ENCODE data around the gene DGLUCY.

The DGLUCY gene

DNA sequence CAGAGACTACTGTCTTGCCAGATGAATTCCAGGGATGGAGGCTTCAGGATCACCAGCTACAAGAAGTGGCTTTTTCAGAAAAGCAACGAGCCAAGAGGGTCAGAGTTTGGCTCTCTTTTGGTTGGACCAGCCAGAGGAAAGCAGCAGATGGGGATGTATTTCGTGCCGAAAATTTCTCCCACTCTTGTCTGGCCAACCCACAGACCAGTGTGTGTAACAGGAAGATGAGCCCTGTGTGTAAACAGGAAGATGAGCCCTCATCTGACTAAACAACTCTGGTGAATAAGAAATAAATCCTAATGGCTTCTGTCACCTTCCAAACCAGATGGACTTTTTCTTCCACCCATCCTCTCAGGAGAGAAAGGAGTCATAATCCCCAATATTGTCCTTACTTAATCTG lies 117.6 kb downstream of the DGLUCY start:
- no peak overlapping the region for H2AFZ ChIP-seq (ENCODE audit: low read depth)
- H3K27ac ChIP-seq: no peak overlapping the region
- H3K4me1 ChIP-seq (ENCODE audit: low read depth, poor library complexity, severe bottlenecking): peaks cover 29% of the 10 kb centered on the region
- H4K20me1 ChIP-seq (ENCODE audit: insufficient read depth): no peaks in the 10 kb centered on the region
- H3K27me3 ChIP-seq (ENCODE audit: insufficient read depth, low read depth): no peaks in the 10 kb centered on the region
- H3K4me3 ChIP-seq (IDR thresholded peaks at IDR 0.05; ENCODE audit: insufficient read depth, low read depth, low read length): no peak overlapping the region
- no peaks in the 10 kb centered on the region for H3K36me3 ChIP-seq (ENCODE audit: insufficient read depth)
- TF ChIP-seq, protein P1, sequence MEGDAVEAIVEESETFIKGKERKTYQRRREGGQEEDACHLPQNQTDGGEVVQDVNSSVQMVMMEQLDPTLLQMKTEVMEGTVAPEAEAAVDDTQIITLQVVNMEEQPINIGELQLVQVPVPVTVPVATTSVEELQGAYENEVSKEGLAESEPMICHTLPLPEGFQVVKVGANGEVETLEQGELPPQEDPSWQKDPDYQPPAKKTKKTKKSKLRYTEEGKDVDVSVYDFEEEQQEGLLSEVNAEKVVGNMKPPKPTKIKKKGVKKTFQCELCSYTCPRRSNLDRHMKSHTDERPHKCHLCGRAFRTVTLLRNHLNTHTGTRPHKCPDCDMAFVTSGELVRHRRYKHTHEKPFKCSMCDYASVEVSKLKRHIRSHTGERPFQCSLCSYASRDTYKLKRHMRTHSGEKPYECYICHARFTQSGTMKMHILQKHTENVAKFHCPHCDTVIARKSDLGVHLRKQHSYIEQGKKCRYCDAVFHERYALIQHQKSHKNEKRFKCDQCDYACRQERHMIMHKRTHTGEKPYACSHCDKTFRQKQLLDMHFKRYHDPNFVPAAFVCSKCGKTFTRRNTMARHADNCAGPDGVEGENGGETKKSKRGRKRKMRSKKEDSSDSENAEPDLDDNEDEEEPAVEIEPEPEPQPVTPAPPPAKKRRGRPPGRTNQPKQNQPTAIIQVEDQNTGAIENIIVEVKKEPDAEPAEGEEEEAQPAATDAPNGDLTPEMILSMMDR (conservative IDR thresholded peaks at IDR 0.05; ENCODE audit: low read depth, low read length): no peak
- H3K9ac ChIP-seq: no peak overlapping the region
- no peak overlapping the region for H3K4me2 ChIP-seq
- no peaks in the 10 kb centered on the region for H3K79me2 ChIP-seq (ENCODE audit: insufficient read depth, low read depth)

DNA sequence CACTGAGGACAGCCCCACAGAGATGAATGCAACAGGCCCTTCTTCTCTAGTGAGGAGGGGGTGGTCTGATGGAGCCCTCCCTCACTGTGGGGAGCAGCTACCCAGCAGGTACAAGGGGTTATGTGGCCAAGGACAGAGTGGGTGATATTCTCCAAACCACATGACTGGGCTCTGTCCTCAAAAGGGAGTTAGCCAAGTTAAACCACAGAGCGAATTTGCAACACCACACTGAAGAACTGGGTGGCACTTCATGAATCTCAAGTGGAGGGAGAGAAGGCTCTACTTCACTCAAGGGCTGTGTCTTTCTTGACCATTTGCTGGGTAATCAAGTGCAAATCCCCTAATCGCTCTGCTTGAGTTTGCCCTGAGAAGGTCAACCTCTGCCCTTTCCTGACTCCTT lies 118.2 kb downstream of the DGLUCY start:
- no peaks in the 10 kb centered on the region for H3K79me2 ChIP-seq (ENCODE audit: insufficient read depth, low read depth)
- no peak overlapping the region for H3K9ac ChIP-seq
- H3K27me3 ChIP-seq (ENCODE audit: insufficient read depth, low read depth): no peaks in the 10 kb centered on the region
- H4K20me1 ChIP-seq (ENCODE audit: insufficient read depth): no peaks in the 10 kb centered on the region
- no peak overlapping the region for H3K27ac ChIP-seq
- TF ChIP-seq, protein P1 (conservative IDR thresholded peaks at IDR 0.05; ENCODE audit: low read depth, low read length): no peak
- no peaks in the 10 kb centered on the region for H3K36me3 ChIP-seq (ENCODE audit: insufficient read depth)
- no peak overlapping the region for H3K4me2 ChIP-seq
- no peak overlapping the region for H3K4me3 ChIP-seq (IDR thresholded peaks at IDR 0.05; ENCODE audit: insufficient read depth, low read depth, low read length)
- no peak overlapping the region for H2AFZ ChIP-seq (ENCODE audit: low read depth)
- peaks cover 29% of the 10 kb centered on the region for H3K4me1 ChIP-seq (ENCODE audit: low read depth, poor library complexity, severe bottlenecking)

DNA sequence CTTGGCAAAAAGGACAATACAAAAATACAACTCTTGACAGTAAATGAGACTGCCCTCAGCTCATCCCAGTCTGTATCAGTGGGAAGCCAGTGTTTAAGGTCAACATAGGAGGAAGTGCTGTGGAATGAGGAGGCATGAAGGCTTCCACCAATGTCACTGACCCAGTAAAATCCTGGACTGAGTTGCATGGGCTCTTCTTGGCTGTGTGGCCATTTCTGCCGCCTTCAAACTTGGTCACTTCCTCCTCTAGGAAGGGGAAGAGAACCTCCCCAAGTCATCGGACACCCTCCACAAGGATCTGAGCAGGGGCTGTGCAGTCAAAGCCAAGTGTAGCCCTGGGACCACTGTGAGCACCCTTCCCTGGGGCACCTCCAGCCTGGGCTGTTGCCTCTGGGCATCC lies 118.7 kb downstream of the DGLUCY start:
- H3K27me3 ChIP-seq (ENCODE audit: insufficient read depth, low read depth): no peaks in the 10 kb centered on the region
- H3K9ac ChIP-seq: no peak overlapping the region
- H2AFZ ChIP-seq (ENCODE audit: low read depth): no peak overlapping the region
- H3K79me2 ChIP-seq (ENCODE audit: insufficient read depth, low read depth): no peaks in the 10 kb centered on the region
- H4K20me1 ChIP-seq (ENCODE audit: insufficient read depth): no peaks in the 10 kb centered on the region
- peaks cover 29% of the 10 kb centered on the region for H3K4me1 ChIP-seq (ENCODE audit: low read depth, poor library complexity, severe bottlenecking)
- no peak overlapping the region for H3K4me2 ChIP-seq
- H3K27ac ChIP-seq: no peak overlapping the region
- H3K36me3 ChIP-seq (ENCODE audit: insufficient read depth): no peaks in the 10 kb centered on the region
- TF ChIP-seq, protein P1 (conservative IDR thresholded peaks at IDR 0.05; ENCODE audit: low read depth, low read length): no peak
- H3K4me3 ChIP-seq (IDR thresholded peaks at IDR 0.05; ENCODE audit: insufficient read depth, low read depth, low read length): no peak overlapping the region

DNA sequence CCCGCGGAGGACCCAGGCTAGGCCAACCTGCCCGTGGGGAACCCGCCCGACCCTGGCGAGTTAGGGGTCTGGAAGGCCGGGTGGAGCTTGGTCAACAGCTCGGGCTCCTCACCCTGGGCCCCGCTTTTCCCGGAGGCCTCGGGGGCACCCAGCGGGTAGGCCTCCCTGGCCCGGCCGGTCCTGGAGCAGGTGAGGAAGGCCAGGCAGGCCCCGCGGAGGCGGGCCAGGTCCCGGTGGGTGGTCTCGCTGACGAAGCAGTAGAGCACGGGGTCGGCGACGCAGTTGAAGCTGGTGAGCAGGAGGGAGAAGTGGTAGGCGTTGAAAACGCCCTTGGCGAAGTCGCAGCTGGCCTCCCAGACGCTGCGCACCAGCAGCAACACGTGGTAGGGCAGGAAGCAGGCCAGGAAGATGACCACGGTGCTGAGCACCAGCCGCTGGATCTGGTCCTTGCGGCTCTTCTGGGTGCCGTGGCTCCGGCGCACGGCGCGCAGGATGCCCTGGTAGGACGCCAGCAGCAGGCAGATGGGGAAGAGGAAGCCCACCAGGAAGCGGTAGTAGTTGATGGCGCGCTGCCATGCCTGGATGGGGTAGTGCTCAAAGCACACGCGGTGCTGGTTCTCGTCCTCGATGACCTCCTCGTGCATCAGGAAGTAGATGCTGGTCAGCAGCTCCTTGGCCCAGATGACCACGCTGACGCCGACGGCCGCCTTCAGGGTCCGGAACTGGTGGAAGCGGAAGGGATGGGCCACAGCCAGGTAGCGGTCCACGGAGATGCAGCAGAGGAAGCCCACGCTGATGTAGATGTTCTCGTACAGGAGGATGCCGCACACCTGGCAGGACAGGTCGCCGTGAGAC lies 120.3 kb downstream of the DGLUCY start:
- Histone ChIP-seq H3K27ac (no peak overlapping the region), H3K4me3 (IDR thresholded peaks at IDR 0.05; ENCODE audit: insufficient read depth, low read depth, low read length) (no peak overlapping the region), H3K9ac (no peak overlapping the region), H3K27me3 (ENCODE audit: insufficient read depth, low read depth) (no peaks in the 10 kb centered on the region), H3K79me2 (ENCODE audit: insufficient read depth, low read depth) (no peaks in the 10 kb centered on the region), H3K4me1 (ENCODE audit: low read depth, poor library complexity, severe bottlenecking) (peaks cover 21% of the 10 kb centered on the region), H4K20me1 (ENCODE audit: insufficient read depth) (no peaks in the 10 kb centered on the region), H3K4me2 (no peak overlapping the region), H2AFZ (ENCODE audit: low read depth) (no peak overlapping the region), H3K36me3 (ENCODE audit: insufficient read depth) (no peaks in the 10 kb centered on the region)
- TF ChIP-seq, protein P1 (conservative IDR thresholded peaks at IDR 0.05; ENCODE audit: low read depth, low read length): no peak

Data from KMS-11 (cell line).